ENCODE results near the gene PAX5.

GRCh38 chr9:36985061-36985768, 48.9 kb downstream of the PAX5 start:
- TF ChIP-seq CTCF (IDR thresholded peaks at IDR 0.05) (no peak), ZFX (IDR thresholded peaks at IDR 0.05; ENCODE audit: borderline replicate concordance) (no peak)
